Gastrocnemius medialis (tissue), 4 donors: ENCODE measurements around the gene PDIA4.

Experiments
- POLR2A ChIP-seq, 2 donors: fragments of 450-650 bp; IDR thresholded peaks; one replicate each; pipeline ENCODE4 v1.6.1; 2017; ENCODE audit warnings: antibody characterized with exemption in 2 of 2, mild to moderate bottlenecking in 2 of 2, moderate library complexity in 2 of 2
- TF ChIP-seq, protein P1 (sequence below), 5 experiments: fragments of 450-650 bp in 3 of 5; fragments of 200-600 bp in 2 of 5; sonication (generic) in 2 of 5; IDR thresholded peaks in 4 of 5; conservative IDR thresholded peaks in 1 of 5; 1 replicate in 4 of 5; 2 replicates in 1 of 5; pipeline ENCODE4 v1.5.1; 2016 to 2019; ENCODE audit warnings: antibody characterized with exemption in 5 of 5, mild to moderate bottlenecking in 3 of 5, moderate library complexity in 3 of 5

DNA sequence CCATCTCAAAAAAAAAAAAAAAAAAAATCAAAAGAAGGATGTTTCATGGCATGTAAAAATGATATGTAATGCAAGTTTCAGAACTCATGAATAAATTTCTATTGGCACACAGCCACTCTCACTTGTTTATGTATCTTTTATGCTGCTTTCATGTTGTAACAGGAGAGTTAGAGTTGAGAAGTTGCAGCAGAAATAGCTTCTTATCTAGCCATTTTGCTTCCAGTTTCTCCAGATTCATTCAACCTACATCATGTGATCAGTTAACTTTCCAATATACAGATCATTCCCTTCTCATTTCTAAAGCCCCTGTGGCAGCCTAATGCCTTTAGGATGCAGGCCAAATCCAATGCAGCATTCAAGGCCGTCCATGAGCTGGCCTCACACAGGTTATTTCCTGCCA is 31.9 kb upstream of the PDIA4 start:
- TF ChIP-seq, protein P1, sequence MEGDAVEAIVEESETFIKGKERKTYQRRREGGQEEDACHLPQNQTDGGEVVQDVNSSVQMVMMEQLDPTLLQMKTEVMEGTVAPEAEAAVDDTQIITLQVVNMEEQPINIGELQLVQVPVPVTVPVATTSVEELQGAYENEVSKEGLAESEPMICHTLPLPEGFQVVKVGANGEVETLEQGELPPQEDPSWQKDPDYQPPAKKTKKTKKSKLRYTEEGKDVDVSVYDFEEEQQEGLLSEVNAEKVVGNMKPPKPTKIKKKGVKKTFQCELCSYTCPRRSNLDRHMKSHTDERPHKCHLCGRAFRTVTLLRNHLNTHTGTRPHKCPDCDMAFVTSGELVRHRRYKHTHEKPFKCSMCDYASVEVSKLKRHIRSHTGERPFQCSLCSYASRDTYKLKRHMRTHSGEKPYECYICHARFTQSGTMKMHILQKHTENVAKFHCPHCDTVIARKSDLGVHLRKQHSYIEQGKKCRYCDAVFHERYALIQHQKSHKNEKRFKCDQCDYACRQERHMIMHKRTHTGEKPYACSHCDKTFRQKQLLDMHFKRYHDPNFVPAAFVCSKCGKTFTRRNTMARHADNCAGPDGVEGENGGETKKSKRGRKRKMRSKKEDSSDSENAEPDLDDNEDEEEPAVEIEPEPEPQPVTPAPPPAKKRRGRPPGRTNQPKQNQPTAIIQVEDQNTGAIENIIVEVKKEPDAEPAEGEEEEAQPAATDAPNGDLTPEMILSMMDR (IDR thresholded peaks at IDR 0.05 in 4 of 5, conservative IDR thresholded peaks at IDR 0.05 in 1 of 5) = no peak
- no peak for TF ChIP-seq POLR2A (IDR thresholded peaks at IDR 0.05)
